ENCODE results near the gene OR9K2.
"Not testable (repeated sequence)": the region's sequence is repeated elsewhere in the genome, so short reads cannot be mapped to it uniquely, and the experiment has no call there.

OR9K2 gene

GRCh38 chr12:55126106-55126505 is at the start of gene OR9K2:
OR9K2 (plus strand) TSS chr12:55126406; CDS start chr12:55129835, 3,429 bp downstream.
- Mint-ChIP-seq H3K4me1 (no peaks in the 10 kb centered on the region), H3K27ac (no peak within 1 kb of the TSS)
- no peak for ATAC-seq (replicated peaks)

GRCh38 chr12:55092579-55092978 is 33.6 kb upstream of the OR9K2 start:
- no peak for DNase-seq
- H3K4me1 Mint-ChIP-seq: no peaks in the 10 kb centered on the region

More at GRCh38 chr12:55126106-55126505, at the start of gene OR9K2:
- Mint-ChIP-seq H3K9me3 (peaks cover 0 to 3% of the 10 kb centered on the region in 2 donors), H3K4me3 (no peak within 1 kb of the TSS), H3K27me3 (peaks cover 27 to 30% of the 10 kb centered on the region in 2 donors), H3K36me3 (no peaks in the 10 kb centered on the region)
- no peak for DNase-seq

GRCh38 chr12:55112378-55112875 is 13.8 kb upstream of the OR9K2 start:
- H3K9me3 Mint-ChIP-seq: peaks cover 1 to 4% of the 10 kb centered on the region in 2 donors
- H3K27me3 Mint-ChIP-seq: peaks cover 6 to 7% of the 10 kb centered on the region in 2 donors
- no peak overlapping the region for H3K4me3 Mint-ChIP-seq
- no peak for ATAC-seq (replicated peaks)
- H3K27ac Mint-ChIP-seq: no peak overlapping the region
- no peaks in the 10 kb centered on the region for H3K36me3 Mint-ChIP-seq
- no peaks in the 10 kb centered on the region for H3K4me1 Mint-ChIP-seq
- DNase-seq: no peak

More at GRCh38 chr12:55092579-55092978, 33.6 kb upstream of the OR9K2 start:
- Mint-ChIP-seq H3K4me3 (no peak overlapping the region), H3K27ac (no peak overlapping the region), H3K27me3 (peaks cover 11 to 12% of the 10 kb centered on the region in 2 donors), H3K36me3 (no peaks in the 10 kb centered on the region), H3K9me3 (no peaks in the 10 kb centered on the region)
- ATAC-seq (replicated peaks): no peak

- no peaks in the 10 kb centered on the region for H3K36me3 Mint-ChIP-seq
- H3K4me3 Mint-ChIP-seq: no peak overlapping the region
- H3K27ac Mint-ChIP-seq: no peak overlapping the region
- DNase-seq: no peak
- ATAC-seq (replicated peaks): no peak
- peaks cover 0 to 3% of the 10 kb centered on the region in 2 donors for H3K9me3 Mint-ChIP-seq
- no peaks in the 10 kb centered on the region for H3K4me1 Mint-ChIP-seq
- H3K27me3 Mint-ChIP-seq: peaks cover 13 to 19% of the 10 kb centered on the region in 2 donors
Measured at GRCh38 chr12:55116152-55116551, 10.1 kb upstream of the OR9K2 start.

GRCh38 chr12:55132816-55133215 is 6.6 kb downstream of the OR9K2 start:
- Mint-ChIP-seq H3K9me3 (peaks cover 3 to 4% of the 10 kb centered on the region in 2 donors), H3K4me3 (no peak overlapping the region), H3K36me3 (no peaks in the 10 kb centered on the region), H3K4me1 (peaks cover 0 to 2% of the 10 kb centered on the region in 2 donors), H3K27ac (no peak overlapping the region), H3K27me3 (peaks cover 24 to 36% of the 10 kb centered on the region in 2 donors)
- DNase-seq: no peak
- no peak for ATAC-seq (replicated peaks)

GRCh38 chr12:55142669-55143565 is 16.7 kb downstream of the OR9K2 start:
- DNase-seq: no peak
- ATAC-seq (replicated peaks): peak; percentile 42 to 43
- Mint-ChIP-seq H3K9me3 (peaks cover 0 to 3% of the 10 kb centered on the region in 2 donors), H3K4me1 (no peaks in the 10 kb centered on the region), H3K27ac (no peak overlapping the region), H3K36me3 (no peaks in the 10 kb centered on the region), H3K27me3 (peaks cover 0 to 9% of the 10 kb centered on the region in 2 donors), H3K4me3 (no peak overlapping the region)

- no peak for ATAC-seq (replicated peaks)
- Mint-ChIP-seq H3K4me3 (no peak overlapping the region), H3K36me3 (no peaks in the 10 kb centered on the region), H3K27ac (no peak overlapping the region), H3K27me3 (peaks cover 0 to 5% of the 10 kb centered on the region in 2 donors), H3K4me1 (no peaks in the 10 kb centered on the region), H3K9me3 (peaks cover 0 to 3% of the 10 kb centered on the region in 2 donors)
- no peak for DNase-seq
Measured at GRCh38 chr12:55143566-55143870, 17.3 kb downstream of the OR9K2 start.

- not testable (repeated sequence) for H3K4me1 Mint-ChIP-seq; H3K36me3 Mint-ChIP-seq; H3K9me3 Mint-ChIP-seq; H3K27ac Mint-ChIP-seq; DNase-seq; ATAC-seq (replicated peaks); H3K4me3 Mint-ChIP-seq
- peaks cover 12 to 16% of the 10 kb centered on the region in 2 donors for H3K27me3 Mint-ChIP-seq
Measured at GRCh38 chr12:55167010-55167640, 40.9 kb downstream of the OR9K2 start.

- no peak overlapping the region for H3K4me3 Mint-ChIP-seq
- H3K27ac Mint-ChIP-seq: no peak overlapping the region
- H3K27me3 Mint-ChIP-seq: peaks cover 29 to 33% of the 10 kb centered on the region in 2 donors
- no peak for DNase-seq
- ATAC-seq (replicated peaks): no peak
- no peaks in the 10 kb centered on the region for H3K4me1 Mint-ChIP-seq
- H3K36me3 Mint-ChIP-seq: no peaks in the 10 kb centered on the region
- H3K9me3 Mint-ChIP-seq: peaks cover 0 to 3% of the 10 kb centered on the region in 2 donors
Measured at GRCh38 chr12:55171445-55171844, 45.2 kb downstream of the OR9K2 start.

- not testable (repeated sequence) for H3K27ac Mint-ChIP-seq; H3K4me3 Mint-ChIP-seq; H3K36me3 Mint-ChIP-seq; ATAC-seq (replicated peaks); H3K9me3 Mint-ChIP-seq; DNase-seq; H3K4me1 Mint-ChIP-seq
- peaks cover 29 to 33% of the 10 kb centered on the region in 2 donors for H3K27me3 Mint-ChIP-seq
Measured at GRCh38 chr12:55171846-55172245, 45.6 kb downstream of the OR9K2 start.

- DNase-seq (no peak), ATAC-seq (replicated peaks) (no peak)
- Mint-ChIP-seq H3K27me3 (peaks cover 27 to 30% of the 10 kb centered on the region in 2 donors), H3K27ac (no peak overlapping the region), H3K36me3 (no peaks in the 10 kb centered on the region), H3K4me3 (no peak overlapping the region), H3K9me3 (peaks cover 0 to 3% of the 10 kb centered on the region in 2 donors), H3K4me1 (no peaks in the 10 kb centered on the region)
Measured at GRCh38 chr12:55172686-55173085, 46.5 kb downstream of the OR9K2 start.

GRCh38 chr12:55173456-55173855 is 47.2 kb downstream of the OR9K2 start:
- no peak overlapping the region for H3K4me3 Mint-ChIP-seq
- no peaks in the 10 kb centered on the region for H3K4me1 Mint-ChIP-seq
- peaks cover 6 to 7% of the 10 kb centered on the region in 2 donors for H3K9me3 Mint-ChIP-seq
- peaks cover 33 to 38% of the 10 kb centered on the region in 2 donors for H3K27me3 Mint-ChIP-seq
- DNase-seq (no peak), ATAC-seq (replicated peaks) (no peak)
- H3K36me3 Mint-ChIP-seq: no peaks in the 10 kb centered on the region
- H3K27ac Mint-ChIP-seq: no peak overlapping the region
